Measurements from ENCODE around the gene GPR17.

The GPR17 gene

DNA sequence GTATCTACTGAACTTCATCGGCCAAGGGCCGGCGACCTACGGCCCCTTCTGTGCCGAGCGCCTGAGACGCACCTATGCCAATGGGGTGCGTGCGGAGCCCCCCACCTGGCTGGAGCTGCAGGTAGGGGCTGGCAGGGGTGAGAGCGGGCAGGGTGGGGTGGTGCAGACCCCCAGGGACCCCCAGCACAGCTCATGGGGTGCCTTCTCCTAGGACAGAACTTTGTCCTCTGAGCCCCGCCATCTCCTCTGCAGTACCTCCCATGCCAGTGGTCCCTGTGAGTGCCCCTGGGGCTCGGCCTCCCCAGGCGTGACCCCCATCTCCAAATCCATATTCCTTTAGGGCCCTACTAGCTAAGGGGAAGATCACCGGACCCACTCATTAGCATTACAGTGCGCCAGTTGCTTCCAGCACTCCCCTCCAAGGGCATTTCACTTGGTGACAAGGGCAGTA is 23.9 kb upstream of the GPR17 start:
- DNase-seq = no peak
- TF ChIP-seq GATA1 (IDR thresholded peaks at IDR 0.05; ENCODE audit: low read depth, low read length) (no peak), POLR2A (IDR thresholded peaks at IDR 0.05; ENCODE audit: low read length) (no peak)

DNA sequence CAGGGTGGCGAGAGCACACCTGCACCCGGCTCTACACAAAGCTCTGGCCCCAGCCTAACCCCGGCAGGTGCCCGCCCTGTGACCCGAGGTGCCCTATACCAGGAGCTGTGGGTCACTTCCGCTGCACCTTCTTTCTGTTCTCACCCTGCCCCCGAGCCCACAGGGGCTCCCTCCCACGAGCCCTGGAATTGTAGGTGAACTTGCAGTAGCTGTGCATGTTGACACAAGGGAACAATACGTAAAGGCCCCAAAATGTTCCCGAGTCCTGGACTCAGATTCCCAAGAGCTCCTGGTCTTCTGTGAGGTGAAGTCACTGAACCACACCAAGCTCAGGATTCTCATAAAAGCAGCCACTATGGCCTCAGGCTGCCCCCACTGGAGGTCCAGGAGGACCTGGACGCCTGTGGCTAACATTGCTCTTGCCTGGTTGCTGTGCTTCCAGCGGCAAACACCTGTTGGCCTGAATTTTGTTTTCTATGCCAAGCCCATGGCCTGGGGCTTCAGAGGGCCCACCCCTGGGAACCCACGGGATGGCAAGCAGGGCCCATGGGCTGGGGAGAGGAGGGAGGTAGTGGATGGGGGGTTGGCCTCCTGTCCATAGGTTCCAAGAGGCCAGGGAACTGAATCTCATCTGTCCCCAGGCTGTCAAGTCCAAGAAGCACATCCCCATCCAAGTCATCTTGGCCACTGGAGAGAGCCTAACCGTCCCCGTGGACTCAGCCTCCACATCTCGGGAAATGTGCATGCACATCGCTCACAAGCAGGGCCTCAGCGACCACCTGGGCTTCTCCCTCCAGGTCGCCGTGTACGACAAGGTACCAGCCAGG is 23.2 kb upstream of the GPR17 start:
- no peak for TF ChIP-seq POLR2A (IDR thresholded peaks at IDR 0.05; ENCODE audit: low read length)

GRCh38 chr2:127623388-127624319 is 22.3 kb upstream of the GPR17 start:
- no peak for DNase-seq
- TF ChIP-seq POLR2A (IDR thresholded peaks at IDR 0.05; ENCODE audit: low read length) (no peak), GATA1 (IDR thresholded peaks at IDR 0.05; ENCODE audit: low read depth, low read length) (no peak)

More for the DNA sequence above, 23.2 kb upstream of the GPR17 start:
- DNase-seq = no peak

DNA sequence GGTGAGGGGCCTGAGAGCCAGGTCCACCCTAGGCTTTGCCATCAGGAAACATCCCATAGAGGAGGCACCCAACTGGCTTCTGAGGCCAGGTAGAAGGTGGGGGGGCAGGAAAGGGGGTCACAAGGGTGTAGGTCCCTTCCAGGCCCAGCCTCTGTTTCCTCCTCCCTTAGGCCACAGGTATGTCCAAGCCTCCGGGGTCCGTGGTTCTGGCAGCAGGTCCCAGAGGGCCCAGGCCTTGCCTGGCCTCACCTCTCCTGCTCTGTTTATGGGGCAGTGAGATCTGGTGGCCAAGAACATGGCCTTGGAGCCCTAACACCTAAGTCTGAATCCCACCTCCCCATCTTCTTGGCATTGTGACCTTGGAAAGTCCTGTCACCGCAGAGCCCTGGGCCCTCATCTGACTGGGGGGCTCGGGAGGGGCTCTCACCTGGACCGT is 21.6 kb upstream of the GPR17 start:
- TF ChIP-seq POLR2A (IDR thresholded peaks at IDR 0.05; ENCODE audit: low read length) = no peak
- no peak for TF ChIP-seq GATA1 (IDR thresholded peaks at IDR 0.05; ENCODE audit: low read depth, low read length)
- DNase-seq = no peak

DNA sequence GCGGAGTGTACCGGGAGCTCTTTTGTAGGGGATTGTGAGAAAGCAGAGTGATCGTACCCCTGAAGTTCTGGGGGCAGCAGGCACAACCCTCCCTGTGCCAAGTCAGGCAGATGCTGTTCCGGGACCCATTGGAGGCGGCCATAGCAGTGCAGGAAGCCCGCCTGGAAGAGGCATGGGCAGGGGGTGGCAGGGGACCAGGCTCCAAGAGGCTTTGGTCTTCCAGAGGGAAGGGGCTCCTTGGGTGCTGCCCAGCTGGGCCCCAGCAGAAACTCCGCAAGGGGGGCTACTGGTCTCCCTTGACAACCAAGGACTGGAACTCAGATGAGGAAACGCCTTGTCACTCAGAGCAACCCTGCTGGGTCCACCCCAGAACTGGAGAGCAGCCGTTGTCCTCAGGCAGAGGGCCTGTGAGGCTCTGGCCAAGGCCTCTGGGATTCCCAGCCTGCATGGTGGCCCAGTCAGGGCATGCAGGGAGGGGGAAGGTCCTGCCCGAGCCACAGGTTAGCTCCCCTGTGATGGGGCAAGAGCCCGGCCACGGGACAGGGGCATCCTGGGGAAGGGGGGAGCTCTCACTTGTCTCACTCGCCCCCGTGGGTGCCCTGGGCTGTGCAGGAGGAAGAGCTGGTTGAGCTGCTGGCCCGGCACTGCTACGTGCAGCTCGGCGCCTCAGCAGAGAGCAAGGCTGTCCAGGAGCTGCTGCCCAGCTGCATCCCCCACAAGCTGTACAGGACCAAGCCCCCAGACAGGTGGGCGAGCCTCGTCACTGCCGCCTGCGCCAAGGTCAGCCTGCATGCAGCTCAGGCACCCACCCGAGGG is 21.0 kb upstream of the GPR17 start:
- TF ChIP-seq POLR2A (IDR thresholded peaks at IDR 0.05; ENCODE audit: low read length) (no peak), GATA1 (IDR thresholded peaks at IDR 0.05; ENCODE audit: low read depth, low read length) (no peak)
- no peak for DNase-seq

DNA sequence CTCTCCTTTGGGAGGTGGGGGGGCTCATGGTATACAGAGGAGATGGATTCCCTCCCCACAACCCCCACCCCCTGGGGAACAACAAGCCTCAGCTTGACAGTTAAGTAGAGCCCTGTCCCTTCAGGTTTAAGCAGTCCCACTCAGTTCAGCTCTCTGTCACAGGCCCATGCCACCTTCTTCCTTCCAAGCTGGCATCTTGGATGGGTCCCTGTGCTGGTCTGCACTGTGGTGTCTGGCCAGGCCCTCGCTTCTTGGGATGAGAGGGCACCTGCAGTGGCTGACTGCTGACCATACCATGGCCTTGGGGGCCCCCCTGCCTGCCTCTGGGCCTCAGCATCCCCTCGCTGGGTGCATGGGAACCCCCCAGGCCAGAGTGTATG is 20.4 kb upstream of the GPR17 start:
- no peak for DNase-seq

GRCh38 chr2:127626175-127626574 is 19.8 kb upstream of the GPR17 start:
- DNase-seq = no peak
- TF ChIP-seq GATA1 (IDR thresholded peaks at IDR 0.05; ENCODE audit: low read depth, low read length) = no peak
- TF ChIP-seq POLR2A (IDR thresholded peaks at IDR 0.05; ENCODE audit: low read length) = no peak

More for the DNA sequence above, 20.4 kb upstream of the GPR17 start:
- TF ChIP-seq POLR2A (IDR thresholded peaks at IDR 0.05; ENCODE audit: low read length) (no peak), GATA1 (IDR thresholded peaks at IDR 0.05; ENCODE audit: low read depth, low read length) (no peak)

DNA sequence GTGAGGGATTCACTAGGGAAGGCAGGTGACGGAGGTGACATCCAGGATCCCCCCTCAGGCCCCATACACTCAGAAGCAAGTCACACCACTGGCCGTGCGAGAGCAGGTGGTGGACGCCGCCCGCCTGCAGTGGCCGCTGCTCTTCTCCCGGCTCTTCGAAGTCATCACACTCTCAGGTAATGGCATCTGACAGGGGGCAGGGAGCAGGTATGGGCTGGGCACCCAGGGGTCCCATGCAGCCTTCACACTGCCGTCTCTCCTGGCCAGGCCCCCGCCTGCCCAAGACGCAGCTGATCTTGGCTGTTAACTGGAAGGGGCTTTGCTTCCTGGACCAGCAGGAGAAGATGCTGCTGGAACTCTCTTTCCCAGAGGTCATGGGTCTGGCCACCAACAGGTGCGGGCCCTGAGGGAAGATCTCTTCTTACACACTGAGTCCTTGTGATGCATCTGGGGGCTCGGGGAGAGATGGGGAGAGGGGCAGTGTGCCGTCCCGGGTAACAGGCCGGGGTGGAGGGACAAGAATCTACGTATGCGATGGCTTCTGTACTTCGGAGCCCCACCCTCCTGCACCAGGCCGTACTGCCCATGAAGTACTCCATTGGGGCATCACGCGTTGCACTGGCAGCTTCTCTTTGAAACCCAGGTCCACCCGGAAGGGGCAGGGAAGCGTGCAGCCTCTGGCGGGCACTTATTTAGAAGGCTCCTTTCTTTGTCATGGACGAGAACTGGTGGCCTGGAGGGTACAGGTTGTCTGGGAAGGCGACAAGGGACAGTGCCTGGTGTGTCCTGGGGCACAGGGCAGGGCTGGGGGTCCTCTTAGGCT is 18.8 kb upstream of the GPR17 start:
- TF ChIP-seq POLR2A (IDR thresholded peaks at IDR 0.05; ENCODE audit: low read length) (no peak), GATA1 (IDR thresholded peaks at IDR 0.05; ENCODE audit: low read depth, low read length) (no peak)

GRCh38 chr2:127627740-127628571 is 18.0 kb upstream of the GPR17 start:
- TF ChIP-seq GATA1 (IDR thresholded peaks at IDR 0.05; ENCODE audit: low read depth, low read length) (no peak), POLR2A (IDR thresholded peaks at IDR 0.05; ENCODE audit: low read length) (no peak)
- DNase-seq = no peak

More for the DNA sequence above, 18.8 kb upstream of the GPR17 start:
- no peak for DNase-seq

GRCh38 chr2:127628767-127629614 is 17.0 kb upstream of the GPR17 start:
- DNase-seq = no peak
- TF ChIP-seq GATA1 (IDR thresholded peaks at IDR 0.05; ENCODE audit: low read depth, low read length) (no peak), POLR2A (IDR thresholded peaks at IDR 0.05; ENCODE audit: low read length) (no peak)

DNA sequence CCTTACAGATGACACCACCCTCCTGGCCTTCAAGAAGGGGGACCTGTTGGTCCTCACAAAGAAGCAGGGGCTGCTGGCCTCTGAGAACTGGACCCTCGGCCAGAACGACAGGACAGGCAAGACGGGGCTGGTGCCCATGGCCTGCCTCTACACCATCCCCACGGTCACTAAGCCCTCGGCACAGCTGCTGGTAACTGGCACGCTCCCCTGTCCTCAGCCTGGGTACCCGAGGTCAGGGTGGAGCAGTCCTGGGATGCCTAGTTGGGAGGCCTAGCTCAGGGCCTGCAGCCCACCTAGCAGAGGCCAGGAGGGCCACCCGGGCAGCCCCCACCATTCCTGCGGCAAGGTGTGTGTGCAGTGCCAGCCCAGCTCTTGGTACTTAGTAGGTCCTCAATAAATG is 16.3 kb upstream of the GPR17 start:
- TF ChIP-seq POLR2A (IDR thresholded peaks at IDR 0.05; ENCODE audit: low read length) = no peak
- no peak for DNase-seq

Measured in erythroblast (primary cell).